ENCODE data around the gene ACKR4.

DNA sequence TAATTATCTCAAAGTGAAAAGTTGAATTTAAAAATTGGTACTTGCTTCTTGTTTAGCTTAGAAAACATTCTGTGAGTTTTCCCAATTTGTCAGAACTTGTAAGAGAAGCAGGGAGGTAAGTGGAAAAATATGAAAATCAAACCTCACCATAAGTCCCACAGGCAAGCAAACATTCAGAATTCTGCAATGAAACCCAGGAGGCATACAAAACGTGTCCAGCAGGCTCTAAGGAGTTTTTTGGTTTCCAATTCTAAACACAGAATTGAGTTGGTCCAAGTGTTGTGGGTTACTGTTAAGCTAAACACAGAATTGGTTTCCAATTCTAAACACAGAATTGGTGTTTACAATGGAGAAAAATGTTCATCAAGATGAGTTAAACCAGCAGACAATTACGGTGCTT is 27.1 kb upstream of the ACKR4 start:
- TF ChIP-seq, protein P1, sequence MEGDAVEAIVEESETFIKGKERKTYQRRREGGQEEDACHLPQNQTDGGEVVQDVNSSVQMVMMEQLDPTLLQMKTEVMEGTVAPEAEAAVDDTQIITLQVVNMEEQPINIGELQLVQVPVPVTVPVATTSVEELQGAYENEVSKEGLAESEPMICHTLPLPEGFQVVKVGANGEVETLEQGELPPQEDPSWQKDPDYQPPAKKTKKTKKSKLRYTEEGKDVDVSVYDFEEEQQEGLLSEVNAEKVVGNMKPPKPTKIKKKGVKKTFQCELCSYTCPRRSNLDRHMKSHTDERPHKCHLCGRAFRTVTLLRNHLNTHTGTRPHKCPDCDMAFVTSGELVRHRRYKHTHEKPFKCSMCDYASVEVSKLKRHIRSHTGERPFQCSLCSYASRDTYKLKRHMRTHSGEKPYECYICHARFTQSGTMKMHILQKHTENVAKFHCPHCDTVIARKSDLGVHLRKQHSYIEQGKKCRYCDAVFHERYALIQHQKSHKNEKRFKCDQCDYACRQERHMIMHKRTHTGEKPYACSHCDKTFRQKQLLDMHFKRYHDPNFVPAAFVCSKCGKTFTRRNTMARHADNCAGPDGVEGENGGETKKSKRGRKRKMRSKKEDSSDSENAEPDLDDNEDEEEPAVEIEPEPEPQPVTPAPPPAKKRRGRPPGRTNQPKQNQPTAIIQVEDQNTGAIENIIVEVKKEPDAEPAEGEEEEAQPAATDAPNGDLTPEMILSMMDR (IDR thresholded peaks at IDR 0.05) = no peak
- no peak for TF ChIP-seq EZH2 (IDR thresholded peaks at IDR 0.05; ENCODE audit: borderline replicate concordance, insufficient read depth, low read depth, low read length, poor library complexity, severe bottlenecking)

Measured in B cell (primary cell).